Islet precursor cell (in vitro differentiated cells): ENCODE data around the gene EXOC7.
A peak's percentile ranks its signal among the peaks of the same experiment; 100 is the strongest.

Experiments
- DNase-seq: peaks from one replicate; pipeline ENCODE4 v3.0.0-alpha.2; 2018

Gene EXOC7

DNA sequence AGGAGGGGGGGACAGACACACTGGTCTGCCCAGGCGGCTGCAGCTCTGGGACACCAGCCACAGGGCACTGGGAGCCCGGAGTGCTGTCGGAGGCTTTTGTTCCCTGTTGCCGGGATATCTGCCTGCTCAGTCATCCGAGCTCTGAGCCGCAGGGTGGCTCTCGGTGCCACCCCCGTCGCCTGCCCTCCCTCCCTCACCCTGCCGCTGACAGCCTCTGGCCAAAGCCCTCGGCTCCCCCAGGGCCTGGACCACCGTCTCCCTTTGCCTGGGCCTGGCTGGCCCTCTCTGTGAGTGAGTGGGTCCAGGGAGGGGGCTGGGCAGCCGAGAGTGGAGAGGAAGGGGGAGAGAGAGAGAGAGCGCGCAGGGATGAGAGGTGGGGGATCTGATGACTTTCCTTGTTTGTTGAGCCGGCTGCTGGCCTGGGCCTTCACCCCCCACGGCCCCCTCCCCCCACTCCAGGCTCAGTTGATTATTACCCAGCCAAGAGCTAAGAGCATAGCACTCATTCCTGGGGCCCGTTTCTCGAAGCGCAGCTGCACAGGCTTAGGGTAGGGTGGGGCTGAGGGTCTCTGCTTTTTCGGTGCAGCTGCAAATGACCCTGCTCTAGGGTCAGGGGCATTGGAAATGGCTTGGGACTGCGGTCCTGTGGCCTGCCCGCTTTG lies 34.8 kb upstream of the EXOC7 start:
- DNase-seq = peak; percentile 88

DNA sequence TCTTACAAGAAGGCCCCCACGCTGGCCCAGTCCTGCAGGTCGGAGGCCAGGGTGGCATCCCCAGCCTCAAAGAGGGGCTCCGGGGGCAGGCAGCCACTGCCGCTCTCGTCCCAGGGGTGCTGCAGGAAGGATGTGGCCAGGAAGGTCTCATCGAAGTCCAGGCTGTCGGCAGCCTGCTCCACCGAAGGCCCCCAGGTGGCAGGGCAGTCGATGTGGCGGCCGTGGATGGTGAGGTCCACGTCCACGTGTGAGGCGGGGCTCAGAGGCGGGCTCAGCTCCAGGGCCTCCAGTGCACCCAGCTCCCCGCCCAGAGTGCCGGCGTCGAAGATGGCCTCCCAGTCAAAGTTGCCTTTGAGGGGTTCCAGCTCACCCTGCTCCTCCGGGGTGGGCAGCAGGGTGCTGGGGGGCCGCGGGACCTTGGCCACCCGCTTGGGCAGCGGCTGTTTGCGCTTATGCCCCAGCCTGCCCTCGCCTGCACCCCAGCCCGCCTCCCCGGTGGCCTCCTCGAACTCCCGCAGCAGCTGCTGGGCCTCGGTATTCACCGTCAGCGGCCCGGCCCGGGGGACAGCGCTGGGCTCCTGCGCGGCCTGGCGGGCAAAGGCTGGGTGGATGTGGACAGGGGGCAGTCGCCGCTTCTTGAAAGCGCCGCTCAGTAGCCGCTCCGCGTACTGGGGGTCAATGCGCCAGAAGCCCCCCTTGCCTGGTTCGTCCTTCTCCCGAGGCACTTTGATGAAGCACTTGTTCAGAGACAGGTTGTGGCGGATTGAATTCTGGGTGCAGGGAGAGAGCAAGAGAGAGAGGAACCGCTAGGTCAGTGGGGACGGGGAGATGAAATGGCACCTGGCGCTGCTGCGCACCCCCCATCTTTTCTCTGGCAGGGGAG lies 34.0 kb upstream of the EXOC7 start:
- peak; percentile 74 for DNase-seq

DNA sequence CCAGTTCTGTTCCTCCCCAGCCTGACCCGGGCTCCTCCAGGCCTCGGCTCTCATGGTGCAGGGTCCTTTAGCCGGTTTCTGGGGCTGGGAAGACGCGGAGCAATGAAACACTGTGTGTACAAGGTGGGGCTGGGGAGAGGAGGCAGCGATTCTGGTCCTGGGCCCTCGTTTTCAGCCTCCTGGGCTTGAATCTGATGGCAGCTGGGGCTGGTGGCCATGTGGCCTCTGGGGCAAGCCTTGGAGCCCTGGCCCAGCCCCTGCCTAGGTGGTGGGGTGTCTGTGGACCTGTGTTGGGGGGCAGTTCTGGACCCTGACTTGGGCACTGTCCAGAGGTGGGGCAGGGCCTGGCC lies 33.4 kb upstream of the EXOC7 start:
- peak; percentile 75 for DNase-seq

DNA sequence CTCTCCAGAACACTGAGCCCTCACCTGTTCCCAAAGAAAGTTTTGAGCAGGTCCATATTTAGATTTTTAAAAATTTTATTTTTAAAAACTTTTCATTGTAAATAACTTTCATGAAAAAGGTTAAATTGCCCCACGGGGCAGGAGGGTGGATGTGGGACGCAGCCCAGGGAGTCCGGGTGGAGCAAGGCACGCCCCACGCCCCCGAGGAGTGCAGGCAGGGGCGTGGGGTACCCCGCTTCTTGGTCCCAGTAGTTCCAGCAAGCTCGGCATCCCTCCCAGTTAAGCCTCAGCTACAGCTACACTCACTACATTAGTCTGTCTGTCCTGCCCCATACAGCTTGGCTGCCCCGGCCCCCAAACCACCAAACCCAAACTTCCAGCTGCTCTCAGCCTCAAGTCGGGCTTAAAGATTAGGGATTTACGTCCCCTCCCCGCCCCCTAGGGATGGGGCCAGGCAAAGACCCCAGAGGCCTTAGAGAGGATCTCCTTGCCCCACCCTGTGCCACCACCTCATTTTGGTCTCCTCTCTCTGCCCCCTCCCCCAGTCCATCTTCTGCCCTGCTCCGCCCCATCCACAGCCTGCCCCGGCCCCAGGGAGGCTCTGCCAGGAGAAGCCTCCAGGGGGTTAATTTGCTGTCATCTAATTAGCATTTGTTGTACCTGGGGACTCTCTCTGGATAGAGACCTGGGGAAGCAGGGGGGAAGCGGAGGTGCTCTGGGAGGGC lies 32.9 kb upstream of the EXOC7 start:
- DNase-seq = no peak

DNA sequence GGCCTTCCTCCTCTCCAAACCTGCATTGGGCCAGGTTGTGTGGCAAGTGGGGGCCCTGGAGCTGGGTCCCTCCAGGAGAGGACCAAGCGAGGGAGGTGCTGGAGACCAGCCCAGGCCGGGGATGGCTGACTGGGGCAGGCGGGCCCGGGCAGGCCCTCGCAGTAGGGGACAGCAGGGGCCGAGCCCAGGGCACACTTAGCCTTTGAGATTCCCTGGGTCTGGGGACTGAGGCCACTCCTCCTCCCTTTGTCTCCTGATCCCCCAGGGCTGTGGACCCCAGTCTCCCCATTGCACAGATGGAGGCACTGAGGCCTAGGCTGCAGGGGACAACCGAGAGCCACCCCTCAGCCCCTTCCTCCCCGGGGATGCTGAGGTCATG lies 32.2 kb upstream of the EXOC7 start:
- peak; percentile 52 for DNase-seq

DNA sequence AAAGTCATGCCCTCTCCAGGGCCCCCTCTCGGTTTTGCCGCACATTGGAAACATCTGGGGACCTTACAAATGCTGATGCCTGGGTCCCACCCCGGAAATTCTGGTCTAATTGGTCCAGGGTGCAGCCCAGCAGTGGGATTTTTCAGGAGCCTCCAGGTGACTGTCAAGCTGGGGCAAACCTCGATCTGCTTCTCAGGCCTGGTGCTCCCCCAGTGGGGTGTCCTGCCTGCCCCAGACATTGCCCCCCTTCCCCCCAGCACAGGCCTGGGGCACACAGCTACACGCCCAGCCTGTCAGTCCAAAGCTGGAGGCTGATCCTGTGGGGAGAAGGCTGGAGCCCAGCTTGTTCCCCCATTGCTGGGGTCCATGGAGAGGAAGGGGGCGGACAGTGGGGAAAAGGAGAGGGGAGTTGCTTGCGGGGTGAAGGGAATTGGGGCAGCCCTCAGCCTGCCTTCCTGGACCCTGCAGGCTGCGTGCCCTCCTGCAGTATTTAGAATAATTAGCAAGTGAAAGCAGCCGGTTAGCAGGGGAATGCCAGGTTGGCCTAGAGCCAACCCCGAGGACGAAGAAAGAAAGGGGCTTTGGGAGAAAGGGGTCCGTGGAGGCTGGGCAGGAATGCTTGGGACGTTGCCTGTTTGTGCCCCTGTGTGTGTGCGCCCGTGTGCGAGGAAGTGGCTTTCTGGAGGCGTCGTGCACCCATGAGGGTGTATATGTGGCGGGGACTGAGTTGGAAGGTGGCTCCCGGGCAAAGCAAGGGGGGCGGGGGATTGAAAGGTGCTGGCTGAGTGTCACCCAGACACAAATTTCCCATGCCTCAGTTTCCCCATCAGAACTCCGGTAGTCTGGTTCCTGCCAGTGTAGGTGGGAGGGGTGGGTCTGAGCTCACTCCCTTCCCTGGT lies 31.6 kb upstream of the EXOC7 start:
- peak; percentile 59 for DNase-seq

DNA sequence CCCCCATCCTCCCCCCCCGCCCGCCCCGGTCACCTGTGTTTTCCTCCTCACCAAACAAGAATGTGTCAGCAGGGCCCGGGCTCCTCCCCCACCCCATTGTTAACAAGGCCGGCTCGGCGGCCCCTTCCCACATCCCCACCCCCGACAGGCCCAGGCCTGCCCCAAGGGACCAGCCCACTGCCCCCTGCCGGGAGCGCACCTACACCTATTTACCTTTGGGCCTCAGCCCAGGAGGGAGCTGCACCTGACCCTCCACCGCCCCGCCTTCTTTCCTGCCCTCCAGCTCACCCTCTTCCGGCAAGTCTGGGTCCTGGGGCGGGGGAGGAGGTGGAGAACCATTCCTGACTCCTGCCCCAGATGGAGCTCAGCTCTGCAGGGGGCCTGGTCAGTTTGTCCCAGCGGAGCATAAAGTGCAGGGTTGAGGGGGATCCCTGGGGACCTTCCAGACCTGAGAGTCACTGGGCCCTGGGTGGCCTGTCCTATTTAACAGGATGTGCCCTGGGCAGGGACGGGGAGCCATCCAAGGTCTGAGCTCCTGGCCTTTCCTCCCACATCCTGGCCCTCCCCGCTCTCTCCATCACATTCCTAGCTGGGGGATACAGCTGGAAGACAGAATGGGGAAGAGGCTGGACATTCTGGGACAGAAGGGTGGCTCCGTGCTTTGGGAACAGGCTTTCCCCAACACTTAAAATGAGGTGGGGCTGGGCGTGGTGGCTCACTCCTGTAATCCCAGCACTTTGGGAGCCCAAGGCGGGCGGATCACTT lies 29.2 kb upstream of the EXOC7 start:
- peak; percentile 95 for DNase-seq

DNA sequence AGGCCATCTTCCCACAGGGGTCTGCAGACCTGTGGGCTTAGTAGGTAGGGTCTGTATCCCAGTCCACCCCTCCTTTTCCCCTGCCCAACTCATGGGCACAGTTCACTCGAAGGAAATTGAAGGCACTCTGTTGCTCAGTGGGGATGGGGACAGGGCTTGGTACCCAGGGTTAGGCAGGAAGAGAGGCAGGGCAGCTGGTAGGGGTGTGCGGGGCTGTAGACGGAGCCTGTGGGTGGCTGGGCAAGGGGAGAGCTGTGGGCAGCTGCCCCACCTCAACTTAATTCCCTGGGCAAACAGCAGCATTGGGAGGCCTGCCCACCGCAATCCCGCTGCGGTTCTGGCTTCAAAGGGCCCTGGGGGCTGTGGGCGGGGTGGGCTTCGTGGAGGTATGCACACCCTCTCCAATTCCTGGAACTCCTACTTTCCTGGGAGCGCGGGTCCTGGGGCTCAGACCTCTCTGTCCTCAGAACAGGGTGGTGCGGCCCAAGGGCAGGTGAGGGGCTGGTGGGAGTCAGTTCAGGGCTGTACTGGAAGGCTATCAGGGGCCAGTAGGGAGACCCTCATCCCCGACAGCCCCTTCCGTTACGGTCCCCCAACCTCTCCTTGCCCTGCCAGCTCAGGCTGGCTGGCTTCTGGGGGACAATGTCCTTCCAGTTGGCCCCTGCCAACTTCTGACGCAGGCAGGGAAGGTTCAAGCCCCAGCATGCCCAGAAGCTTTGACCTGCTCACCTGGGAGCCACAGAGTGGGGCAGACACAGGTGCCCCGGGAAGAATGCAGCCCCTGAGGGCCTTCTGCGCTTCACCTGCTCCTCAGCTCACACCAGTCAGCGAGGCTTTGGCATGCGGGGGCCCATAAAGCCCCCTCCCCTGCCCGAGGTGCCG lies 28.3 kb upstream of the EXOC7 start:
- DNase-seq = peak; percentile 67

DNA sequence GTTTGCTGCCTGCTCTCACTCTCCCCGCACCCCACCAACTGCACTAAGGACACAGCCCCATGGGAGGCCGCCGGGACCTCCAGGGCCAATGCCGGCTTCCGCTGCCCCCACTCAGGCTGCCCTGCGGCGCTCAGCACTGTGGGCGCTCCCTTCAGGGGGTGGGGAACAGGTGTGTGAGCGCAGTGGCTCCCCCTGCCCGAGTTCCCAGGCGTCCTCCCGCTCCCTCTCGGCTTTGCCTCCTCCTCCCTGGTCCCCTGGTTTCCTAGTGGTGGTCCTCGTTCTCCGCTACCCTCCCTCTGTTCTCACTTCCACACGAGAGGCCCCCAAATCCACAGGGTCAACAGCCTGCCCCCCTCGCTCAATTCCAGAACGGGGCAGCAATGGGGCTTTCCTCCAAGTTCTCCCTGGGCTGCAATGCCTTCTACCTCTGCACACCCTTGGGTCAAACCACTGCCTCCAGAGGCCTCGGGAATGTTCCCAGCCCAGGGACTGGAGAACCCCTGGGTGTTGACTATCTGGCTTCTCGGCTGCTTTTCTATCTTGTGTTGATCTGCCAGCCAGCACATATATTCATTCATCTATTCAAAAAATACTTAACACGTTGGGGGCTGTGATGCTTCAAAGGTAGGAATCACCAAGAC lies 27.6 kb upstream of the EXOC7 start:
- DNase-seq = peak; percentile 59

DNA sequence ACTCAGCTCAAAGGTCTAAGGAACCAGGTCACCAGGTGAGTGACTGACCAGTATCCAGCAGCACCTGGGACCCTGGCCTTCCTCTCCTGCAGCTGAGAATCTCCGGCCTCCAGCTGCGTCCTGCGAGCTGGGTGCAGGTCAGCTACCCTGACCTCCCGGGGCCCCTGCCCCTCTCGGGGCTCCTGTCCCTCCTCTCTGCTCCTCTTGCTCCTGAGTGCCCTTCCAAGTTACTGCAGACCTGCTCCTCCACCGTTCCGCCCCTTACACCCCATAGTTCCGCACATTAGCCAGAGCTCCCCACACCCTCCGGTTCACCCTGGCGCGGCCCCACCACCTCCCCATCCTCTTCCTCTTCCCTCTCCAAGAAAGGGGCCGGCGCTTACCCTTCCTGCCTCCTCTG lies 26.9 kb upstream of the EXOC7 start:
- peak; percentile 54 for DNase-seq

DNA sequence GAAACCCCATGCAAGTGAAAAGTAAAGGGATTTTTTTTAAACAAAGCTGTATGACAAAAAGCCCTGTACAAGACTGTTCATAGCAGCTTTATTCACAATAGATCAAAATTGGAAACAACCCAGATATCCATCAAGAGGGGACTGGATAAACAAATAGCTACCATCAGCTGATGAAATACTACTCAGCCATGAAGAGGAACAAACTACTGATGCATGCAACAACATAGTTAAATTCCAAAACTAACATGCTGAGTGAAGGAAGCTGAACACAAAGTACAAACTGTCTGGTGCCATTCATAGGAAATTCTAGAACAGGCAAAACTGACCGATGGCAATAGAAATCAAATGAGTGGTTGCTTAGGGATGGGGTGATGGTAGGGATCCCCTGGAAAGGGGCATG lies 22.3 kb upstream of the EXOC7 start:
- DNase-seq = no peak

DNA sequence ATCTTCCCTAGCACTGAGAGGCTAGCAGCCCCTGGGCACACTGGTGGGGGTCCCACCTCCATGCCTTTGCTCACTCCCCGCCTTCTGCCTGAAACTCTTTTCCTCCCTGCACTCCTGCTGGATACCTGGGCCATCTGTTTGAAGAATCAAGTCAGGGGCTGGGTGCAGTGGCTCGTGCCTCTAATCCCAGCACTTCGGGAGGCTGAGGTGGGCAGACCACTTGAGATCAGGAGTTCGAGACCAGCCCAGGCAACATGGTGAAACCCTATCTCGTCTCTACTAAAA lies 21.7 kb upstream of the EXOC7 start:
- no peak for DNase-seq

DNA sequence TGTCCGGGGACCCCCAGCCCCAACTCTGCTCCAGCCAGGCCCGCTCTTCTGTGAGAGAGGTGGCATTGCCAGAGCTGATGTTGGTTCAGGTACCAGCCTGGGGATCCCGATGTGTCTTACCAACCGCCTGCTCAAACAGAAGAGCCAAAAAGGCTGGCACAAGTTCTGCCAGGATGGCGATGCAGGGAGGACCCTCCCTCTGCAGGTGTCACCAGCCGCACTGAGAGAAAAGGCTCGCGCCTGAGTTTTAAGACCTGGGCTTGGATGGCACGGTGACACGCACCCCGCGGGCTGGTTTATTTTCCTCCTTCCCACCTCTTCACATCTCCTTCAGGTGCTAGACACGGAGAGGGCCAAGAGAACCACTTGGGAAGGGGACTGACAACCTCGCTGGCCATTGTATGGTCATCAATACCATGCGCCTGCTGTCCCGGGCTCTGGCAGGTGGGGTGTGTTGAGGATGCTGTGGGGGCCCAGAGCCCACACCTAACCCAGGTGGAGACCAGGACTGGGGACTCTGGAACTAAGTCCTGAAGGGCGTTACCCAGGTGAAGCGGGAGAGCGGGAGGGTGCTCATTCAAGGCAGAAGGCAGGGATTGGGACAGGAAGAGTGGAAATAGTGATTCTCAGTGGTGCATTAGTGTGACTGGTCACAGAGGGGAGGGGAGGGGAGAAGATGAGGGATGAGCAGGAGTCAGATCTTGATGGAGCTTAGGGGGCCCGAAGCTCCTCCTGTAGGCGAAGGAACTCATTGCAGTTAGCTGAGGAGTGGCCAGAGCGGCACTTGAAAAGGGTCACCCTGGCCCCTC lies 21.2 kb upstream of the EXOC7 start:
- DNase-seq = peak; percentile 80

DNA sequence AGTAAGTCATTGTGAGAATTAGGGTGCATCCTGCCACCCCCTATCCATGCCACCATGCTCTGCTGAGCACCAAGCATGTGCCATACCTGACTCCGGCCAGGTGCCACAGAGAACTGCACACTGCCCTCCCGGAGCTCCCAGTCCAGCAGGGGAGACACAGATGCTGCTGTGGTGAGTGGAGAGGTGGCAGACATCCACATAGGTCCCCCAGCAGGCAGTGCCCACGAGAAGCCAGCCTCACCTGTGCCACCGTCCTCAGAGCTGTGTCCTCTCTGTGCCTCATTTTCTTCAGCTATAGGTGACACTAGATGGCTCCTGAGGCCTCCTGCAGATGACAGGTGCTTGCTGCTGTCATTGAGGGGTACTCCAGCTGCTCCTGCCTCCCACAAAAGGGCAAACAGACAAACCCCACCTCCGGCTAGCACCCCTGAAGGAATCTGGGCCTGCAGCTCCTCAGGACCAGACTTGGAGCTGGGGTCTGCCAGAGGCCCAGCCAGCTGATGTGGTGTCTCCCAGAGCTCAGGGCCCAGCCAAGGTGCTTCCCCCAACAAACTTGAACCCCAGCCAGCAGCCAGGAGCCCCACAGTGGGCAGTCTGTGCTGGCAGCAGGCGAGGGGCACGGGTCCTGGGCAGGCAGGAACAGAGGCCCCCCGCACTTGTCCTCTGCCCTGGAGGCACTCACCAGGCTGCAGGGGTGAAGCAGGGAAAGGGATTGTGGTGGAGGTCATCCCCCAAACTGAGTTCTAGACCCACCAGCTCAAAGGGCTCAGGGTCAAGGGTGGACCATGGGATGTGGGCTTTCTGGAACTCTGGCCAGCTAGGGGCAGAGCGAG lies 20.4 kb upstream of the EXOC7 start:
- DNase-seq = peak; percentile 51

DNA sequence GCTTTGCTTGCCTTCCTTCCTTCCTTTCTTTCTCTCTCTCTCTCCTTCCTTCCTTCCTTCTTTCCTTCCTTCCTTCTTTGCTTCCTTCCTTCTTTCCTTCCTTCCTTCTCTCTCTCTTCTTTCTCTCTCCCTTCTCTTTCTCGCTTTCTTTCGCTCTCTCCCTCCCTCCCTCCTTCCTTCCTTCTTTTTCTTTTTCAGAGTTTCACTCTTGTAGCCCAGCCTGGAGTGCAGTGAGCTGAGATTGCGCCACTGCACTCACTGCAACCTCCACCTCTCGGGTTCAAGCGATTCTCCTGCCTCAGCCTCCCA lies 19.6 kb upstream of the EXOC7 start:
- DNase-seq = no peak

DNA sequence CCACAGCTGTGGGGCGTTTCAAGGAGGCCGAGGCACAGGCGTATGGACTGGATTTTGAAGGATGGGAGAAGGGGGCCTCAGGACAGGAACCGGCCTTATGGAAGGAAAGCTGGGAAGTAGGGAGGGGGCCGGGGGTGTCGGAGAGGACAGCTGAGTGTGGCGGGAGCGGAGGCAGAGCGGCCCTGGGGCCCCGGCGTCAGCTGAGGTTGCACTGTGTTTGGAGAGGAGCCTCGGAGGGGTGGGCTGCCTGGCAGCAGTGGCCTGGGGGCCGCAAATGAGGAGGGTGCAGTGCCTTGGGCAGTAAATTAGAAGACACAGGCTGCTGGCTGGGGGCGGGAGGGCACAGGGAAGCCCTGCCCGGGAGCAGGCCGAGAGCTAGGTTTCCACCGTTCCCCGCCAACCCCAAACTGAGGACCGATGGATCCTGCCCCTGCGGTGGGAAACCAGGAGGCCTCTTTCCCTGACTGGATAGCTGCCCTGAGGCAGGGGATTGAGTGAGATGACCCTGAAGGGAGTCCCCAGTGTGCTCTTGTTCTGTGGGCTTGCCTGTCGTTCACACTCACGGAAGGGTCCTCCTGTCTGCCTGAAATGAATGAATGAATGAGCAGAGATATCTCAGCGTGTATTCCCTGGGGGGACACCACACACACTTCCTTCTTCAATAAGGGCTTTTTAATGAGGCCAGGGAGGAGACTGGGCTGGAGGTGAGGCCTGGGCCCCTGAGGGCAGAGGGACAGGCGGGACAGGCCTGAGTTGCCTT lies 19.0 kb upstream of the EXOC7 start:
- DNase-seq = peak; percentile 72

DNA sequence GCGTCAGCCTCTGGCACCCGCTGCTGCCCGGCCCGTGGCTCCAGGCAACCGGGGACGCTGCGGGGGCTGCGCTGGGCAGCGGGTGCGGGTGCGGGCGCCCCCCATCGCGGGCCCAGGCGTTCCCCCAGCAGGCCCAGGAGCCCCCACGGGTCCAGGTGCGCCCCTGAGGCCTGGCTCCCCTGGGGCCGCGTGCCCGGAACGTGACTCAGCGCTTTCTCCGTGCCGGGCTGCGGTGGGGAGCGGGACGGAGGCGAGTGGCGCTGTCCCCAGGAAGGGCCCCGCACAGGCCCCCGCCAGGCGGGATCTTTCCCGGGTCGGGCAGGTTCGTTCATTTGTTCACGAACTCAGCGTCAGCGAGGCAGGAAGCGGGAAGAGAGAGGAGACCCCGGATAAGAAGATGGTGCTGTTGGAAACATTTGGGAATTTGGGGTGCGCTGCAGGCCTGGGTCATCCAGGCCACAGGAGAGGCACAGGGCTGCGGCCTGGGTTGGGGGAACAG lies 18.4 kb upstream of the EXOC7 start:
- DNase-seq = peak; percentile 62

DNA sequence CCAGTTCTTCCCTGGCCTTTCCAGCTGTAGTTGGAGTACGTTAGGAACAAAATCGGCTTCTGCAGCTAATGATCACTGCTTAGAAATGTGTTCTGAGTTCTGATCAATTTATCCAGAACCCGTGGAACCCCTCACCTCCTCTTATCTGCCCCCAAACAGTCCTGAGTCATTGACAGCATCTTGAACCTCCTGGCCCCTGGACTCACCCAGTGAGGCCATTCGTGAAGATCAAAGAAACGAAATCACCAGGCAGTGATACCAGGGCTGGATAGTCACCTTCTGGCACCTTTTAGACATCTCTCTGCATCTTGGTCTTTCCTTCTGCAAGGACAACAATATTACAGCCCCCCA lies 17.0 kb upstream of the EXOC7 start:
- DNase-seq = no peak
